ENCODE results near the gene EMILIN3. TPM values are rescaled to one million over a fixed set of nuclear protein-coding genes. Genes with fewer than 3 reads are reported as not detected.
A peak's percentile ranks its signal among the peaks of the same experiment; 100 is the strongest.

EMILIN3 gene
- total RNA-seq, 1 donor from 2014 or later: 4.2 TPM

- Histone ChIP-seq H3K27ac (replicated peaks) (no peak overlapping the region), H3K4me1 (peaks cover 36% of the 10 kb centered on the region)
- intact Hi-C loops (cut with micrococcal nuclease): no loop called here
Measured at GRCh38 chr20:41331731-41332130, 34.9 kb downstream of the EMILIN3 start.

GRCh38 chr20:41330941-41331340, 35.7 kb downstream of the EMILIN3 start:
- H3K9me3 ChIP-seq (replicated peaks): no peaks in the 10 kb centered on the region
- no peaks in the 10 kb centered on the region for H3K36me3 ChIP-seq
- no peaks in the 10 kb centered on the region for H3K27me3 ChIP-seq (ENCODE audit: low read depth)
- H3K27ac ChIP-seq (replicated peaks): no peak overlapping the region
- peaks cover 36% of the 10 kb centered on the region for H3K4me1 ChIP-seq
- no peak for TF ChIP-seq CTCF (IDR thresholded peaks at IDR 0.05; ENCODE audit: borderline replicate concordance)
- DNase-seq: no peak
- H3K4me3 ChIP-seq: no peak overlapping the region
- intact Hi-C loops (cut with micrococcal nuclease): no loop called here

More at GRCh38 chr20:41331731-41332130, 34.9 kb downstream of the EMILIN3 start:
- TF ChIP-seq CTCF (IDR thresholded peaks at IDR 0.05; ENCODE audit: borderline replicate concordance): no peak
- Histone ChIP-seq H3K9me3 (replicated peaks) (no peaks in the 10 kb centered on the region), H3K4me3 (no peak overlapping the region), H3K27me3 (ENCODE audit: low read depth) (no peaks in the 10 kb centered on the region), H3K36me3 (no peaks in the 10 kb centered on the region)
- no peak for DNase-seq

- H3K27ac ChIP-seq (replicated peaks): peak overlapping the region; percentile 87
- intact Hi-C loops (cut with micrococcal nuclease): no loop called here
Measured at GRCh38 chr20:41330343-41330720, 36.3 kb downstream of the EMILIN3 start.

GRCh38 chr20:41329435-41330342, 36.9 kb downstream of the EMILIN3 start:
- Histone ChIP-seq H3K4me1 (peaks cover 27% of the 10 kb centered on the region), H3K4me3 (peak overlapping the region; percentile 10), H3K9me3 (replicated peaks) (no peaks in the 10 kb centered on the region), H3K27ac (replicated peaks) (peak overlapping the region; percentile 87), H3K36me3 (no peaks in the 10 kb centered on the region), H3K27me3 (ENCODE audit: low read depth) (no peaks in the 10 kb centered on the region)
- intact Hi-C loops (cut with micrococcal nuclease): loop anchor here (5.0 kb wide), 1 partner anchor 87 kb away; no protein-coding TSS in a partner anchor
- TF ChIP-seq CTCF (IDR thresholded peaks at IDR 0.05; ENCODE audit: borderline replicate concordance): no peak
- peak; percentile 77 for DNase-seq

More at GRCh38 chr20:41330343-41330720, 36.3 kb downstream of the EMILIN3 start:
- H3K27me3 ChIP-seq (ENCODE audit: low read depth): no peaks in the 10 kb centered on the region
- peaks cover 33% of the 10 kb centered on the region for H3K4me1 ChIP-seq
- no peaks in the 10 kb centered on the region for H3K9me3 ChIP-seq (replicated peaks)
- TF ChIP-seq CTCF (IDR thresholded peaks at IDR 0.05; ENCODE audit: borderline replicate concordance): no peak
- H3K36me3 ChIP-seq: no peaks in the 10 kb centered on the region
- no peak for DNase-seq
- no peak overlapping the region for H3K4me3 ChIP-seq

GRCh38 chr20:41327178-41327577, 39.4 kb downstream of the EMILIN3 start:
- no peak for TF ChIP-seq CTCF (IDR thresholded peaks at IDR 0.05; ENCODE audit: borderline replicate concordance)
- Histone ChIP-seq H3K36me3 (no peaks in the 10 kb centered on the region), H3K4me3 (no peak overlapping the region), H3K9me3 (replicated peaks) (no peaks in the 10 kb centered on the region), H3K4me1 (peaks cover 19% of the 10 kb centered on the region), H3K27ac (replicated peaks) (no peak overlapping the region), H3K27me3 (ENCODE audit: low read depth) (no peaks in the 10 kb centered on the region)
- intact Hi-C loops (cut with micrococcal nuclease): loop anchor here (5.0 kb wide), 1 partner anchor 85 kb away; no protein-coding TSS in a partner anchor
- no peak for DNase-seq

All from left ventricle myocardium inferior (tissue), 1 donor.